ENCODE data around the gene ONECUT3. TPM values are rescaled to one million over a fixed set of nuclear protein-coding genes. Genes with fewer than 3 reads are reported as not detected.
A peak's percentile ranks its signal among the peaks of the same experiment; 100 is the strongest.

ONECUT3 gene
- total and polyA plus RNA-seq, 2 donors (not counting 3 experiments of a cell fraction or from before 2014, with no cell fraction given): not detected

DNA sequence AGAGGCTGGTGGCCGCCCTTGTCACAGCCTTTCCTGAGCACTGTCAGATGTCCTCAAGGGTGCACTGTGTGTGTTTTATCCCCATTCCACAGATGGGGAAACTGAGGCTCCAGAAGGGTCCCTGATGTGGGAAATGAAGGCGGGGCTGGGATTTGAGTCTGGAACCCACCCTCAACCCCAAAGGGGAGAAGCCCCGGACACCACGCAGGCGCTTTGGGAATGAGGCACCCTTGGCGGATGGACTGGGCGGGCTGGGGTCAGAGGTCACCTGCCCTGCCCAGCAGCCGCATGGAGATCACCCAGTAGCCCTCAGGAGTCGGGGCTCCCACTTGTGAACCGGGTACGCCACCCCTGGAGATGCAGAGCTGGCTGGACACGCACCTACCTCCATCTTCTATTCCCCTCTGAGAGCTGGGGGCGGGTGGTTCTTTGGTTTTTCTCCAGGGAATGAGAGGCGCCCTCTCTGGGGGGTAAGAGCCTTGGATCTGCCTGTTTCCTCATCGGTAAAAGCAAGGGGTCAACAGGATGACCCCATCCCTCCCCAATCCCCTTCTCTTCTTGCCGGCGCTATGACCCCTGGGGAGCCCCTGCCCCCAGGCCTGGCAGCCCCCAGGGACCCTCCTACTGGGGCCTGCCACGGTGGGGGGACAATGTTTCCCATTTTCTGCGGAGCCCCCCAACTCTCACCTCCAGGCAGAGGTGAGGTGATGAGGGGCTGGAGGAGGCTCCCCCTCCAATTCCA is 8.3 kb upstream of the ONECUT3 start:
- H2AFZ ChIP-seq (ENCODE audit: low read depth, low read length): no peak overlapping the region
- H3K4me3 ChIP-seq (replicated peaks in 1 of 3; ENCODE audit: insufficient read depth in 1 of 3, low read depth in 1 of 3, low read length in 3 of 3): no peak overlapping the region
- DNase-seq (ENCODE audit: low read depth, low spot score): no peak
- H3K27ac ChIP-seq (ENCODE audit: insufficient read depth, low read depth, low read length): no peak overlapping the region
- H3K27me3 ChIP-seq (ENCODE audit: control insufficient read depth in 2 of 2, insufficient read depth in 2 of 2, low read length in 2 of 2): peaks cover 19 to 23% of the 10 kb centered on the region in 2 experiments
- H3K9ac ChIP-seq (replicated peaks; ENCODE audit: extremely low read depth, insufficient read depth, low read length): no peak overlapping the region
- FAIRE-seq: no peak
- ChIA-PET POLR2A (no interaction called here), CTCF (interaction anchor here (1.1 to 1.5 kb wide), 2 partner anchors 14 to 73 kb away, joined by 3 read pairs; no protein-coding TSS in a partner anchor)
- TF ChIP-seq GATA2 (IDR thresholded peaks at IDR 0.05; ENCODE audit: insufficient read depth, insufficient read length, low read depth, low read length): no peak
- no peak for TF ChIP-seq JUN (IDR thresholded peaks at IDR 0.05; ENCODE audit: borderline replicate concordance, insufficient read depth, insufficient read length, low read depth)
- TF ChIP-seq EZH2 (IDR thresholded peaks at IDR 0.05; ENCODE audit: borderline replicate concordance, low read depth, low read length, severe bottlenecking): peak; percentile 11
- TF ChIP-seq, protein P1, sequence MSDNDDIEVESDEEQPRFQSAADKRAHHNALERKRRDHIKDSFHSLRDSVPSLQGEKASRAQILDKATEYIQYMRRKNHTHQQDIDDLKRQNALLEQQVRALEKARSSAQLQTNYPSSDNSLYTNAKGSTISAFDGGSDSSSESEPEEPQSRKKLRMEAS (IDR thresholded peaks at IDR 0.05; ENCODE audit: insufficient read depth, insufficient read length): no peak
- no peaks in the 10 kb centered on the region for H3K36me3 ChIP-seq (ENCODE audit: control insufficient read depth in 2 of 2, extremely low read depth in 1 of 2, insufficient read depth in 2 of 2, low read length in 2 of 2)
- H3K9me1 ChIP-seq (replicated peaks; ENCODE audit: control insufficient read depth, extremely low read depth, insufficient read depth, low read length): no peaks in the 10 kb centered on the region
- H3K4me2 ChIP-seq (ENCODE audit: insufficient read depth, low read length): no peak overlapping the region
- intact Hi-C loops (cut with micrococcal nuclease) (no loop called here), dilution Hi-C loops (cut with MboI; ENCODE audit: extremely low pct_ligation_motif_present, low sequenced_read_pairs) (no loop called here)
- no peaks in the 10 kb centered on the region for H4K20me1 ChIP-seq (replicated peaks; ENCODE audit: control insufficient read depth, extremely low read depth, insufficient read depth, low read length)
- H3K4me1 ChIP-seq (ENCODE audit: control insufficient read depth, extremely low read depth, insufficient read depth, low read length): peaks cover 16% of the 10 kb centered on the region
- BruUV-seq (replicated peaks): no TSS peak
- H3K9me3 ChIP-seq (replicated peaks; ENCODE audit: control insufficient read depth, insufficient read depth, low read length): no peaks in the 10 kb centered on the region
- H3K79me2 ChIP-seq (ENCODE audit: control insufficient read depth, insufficient read depth, low read length): no peaks in the 10 kb centered on the region

DNA sequence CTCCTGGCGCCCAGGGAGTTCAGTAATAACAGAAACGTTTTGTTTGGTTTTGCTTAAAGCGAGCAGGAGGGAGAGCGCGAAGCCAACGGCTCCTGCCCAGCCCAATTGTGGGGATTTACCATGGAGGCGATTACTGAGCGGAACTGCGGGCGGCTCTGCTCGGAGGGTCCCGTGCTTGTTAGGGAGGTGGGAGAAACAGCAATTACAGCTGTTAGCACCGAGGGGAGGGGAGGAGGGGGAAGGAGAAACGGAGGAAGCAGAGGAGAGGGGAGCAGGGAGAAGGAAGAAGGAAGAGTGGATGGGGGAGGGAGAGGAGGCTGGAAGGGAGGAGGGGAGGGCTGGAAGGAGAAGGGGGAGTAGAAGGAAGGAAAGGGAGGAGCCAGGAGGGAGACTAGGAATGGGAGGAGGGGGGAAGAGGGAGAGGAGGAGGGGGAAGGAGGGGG is 7.7 kb upstream of the ONECUT3 start:
- no TSS peak for BruUV-seq (replicated peaks)
- Histone ChIP-seq H3K9me1 (replicated peaks; ENCODE audit: control insufficient read depth, extremely low read depth, insufficient read depth, low read length) (no peaks in the 10 kb centered on the region), H3K4me1 (ENCODE audit: control insufficient read depth, extremely low read depth, insufficient read depth, low read length) (peaks cover 16% of the 10 kb centered on the region), H3K27ac (ENCODE audit: insufficient read depth, low read depth, low read length) (no peak overlapping the region), H3K79me2 (ENCODE audit: control insufficient read depth, insufficient read depth, low read length) (no peaks in the 10 kb centered on the region), H3K27me3 (ENCODE audit: control insufficient read depth in 2 of 2, insufficient read depth in 2 of 2, low read length in 2 of 2) (peaks cover 25 to 29% of the 10 kb centered on the region in 2 experiments), H2AFZ (ENCODE audit: low read depth, low read length) (peak overlapping the region; percentile 62), H3K36me3 (ENCODE audit: control insufficient read depth in 2 of 2, extremely low read depth in 1 of 2, insufficient read depth in 2 of 2, low read length in 2 of 2) (no peaks in the 10 kb centered on the region), H3K4me3 (replicated peaks in 1 of 3; ENCODE audit: insufficient read depth in 1 of 3, low read depth in 1 of 3, low read length in 3 of 3) (no peak overlapping the region), H3K4me2 (ENCODE audit: insufficient read depth, low read length) (no peak overlapping the region), H3K9ac (replicated peaks; ENCODE audit: extremely low read depth, insufficient read depth, low read length) (no peak overlapping the region), H4K20me1 (replicated peaks; ENCODE audit: control insufficient read depth, extremely low read depth, insufficient read depth, low read length) (no peaks in the 10 kb centered on the region), H3K9me3 (replicated peaks; ENCODE audit: control insufficient read depth, insufficient read depth, low read length) (no peaks in the 10 kb centered on the region)
- intact Hi-C loops (cut with micrococcal nuclease): no loop called here
- DNase-seq (ENCODE audit: low read depth, low spot score) (no peak), FAIRE-seq (no peak)
- ChIA-PET CTCF (no interaction called here), POLR2A (no interaction called here)
- dilution Hi-C loops (cut with MboI; ENCODE audit: extremely low pct_ligation_motif_present, low sequenced_read_pairs): no loop called here
- no peak for TF ChIP-seq POLR2A (IDR thresholded peaks at IDR 0.05; ENCODE audit: low read depth, low read length)
- no peak for TF ChIP-seq JUN (IDR thresholded peaks at IDR 0.05; ENCODE audit: borderline replicate concordance, insufficient read depth, insufficient read length, low read depth)
- TF ChIP-seq MYC (IDR thresholded peaks at IDR 0.05; ENCODE audit: low read depth, low read length): no peak
- TF ChIP-seq, protein P1 (IDR thresholded peaks at IDR 0.05; ENCODE audit: insufficient read depth, insufficient read length): no peak
- TF ChIP-seq POLR2AphosphoS5 (IDR thresholded peaks at IDR 0.05; ENCODE audit: insufficient read depth, low read depth, low read length): no peak
